Right atrium auricular region (tissue), 2 donors: ENCODE data around the gene FOXM1. TPM values are rescaled to one million over a fixed set of nuclear protein-coding genes. Genes with fewer than 3 reads are reported as not detected.

Experiments
- DNase-seq: peaks from one replicate; pipeline ENCODE4 v3.0.0-alpha.2; 2019; ENCODE audit warnings: low spot score
- H3K27ac ChIP-seq, 2 donors: fragments of 200-600 bp; sonication (generic); 1 replicate in 1 of 2; 2 replicates in 1 of 2; pipeline ENCODE4 v1.5.1; 2016 to 2019
- H3K27me3 ChIP-seq, 2 donors: fragments of 200-600 bp; sonication (generic); one replicate each; pipeline versions ENCODE4 v1.5.1 to v1.6.0; 2017 to 2019
- H3K36me3 ChIP-seq: fragments of 200-600 bp; sonication (generic); one replicate; pipeline ENCODE4 v1.5.1; 2016
- H3K4me1 ChIP-seq, 2 donors: fragments of 200-600 bp; sonication (generic); one replicate each; pipeline versions ENCODE4 v1.5.1 to v1.6.0; 2017 to 2019
- H3K4me3 ChIP-seq, 2 donors: fragments of 200-600 bp; sonication (generic); 1 replicate in 1 of 2; 2 replicates in 1 of 2; pipeline ENCODE4 v1.5.1; 2017 to 2019; ENCODE audit warnings: mild to moderate bottlenecking in 1 of 2, moderate library complexity in 1 of 2
- H3K9me3 ChIP-seq, 2 donors: fragments of 200-600 bp; sonication (generic); one replicate each; pipeline ENCODE4 v1.5.1; 2019
- total RNA-seq, 2 donors: library from RNA; depleted of rRNA; stranded (reverse); fragments of >200 nt; gene quantifications; one replicate each; pipeline ENCODE4 v1.1.0, GENCODE V29; 2016
- TF ChIP-seq, protein P1 (sequence below), 2 donors: fragments of 200-600 bp; sonication (generic); IDR thresholded peaks; one replicate each; pipeline ENCODE4 v1.5.1; 2019; ENCODE audit warnings: antibody characterized with exemption in 2 of 2

Gene FOXM1
- total RNA-seq, 2 donors from 2014 or later: 0.16 to 4.1 TPM

DNA sequence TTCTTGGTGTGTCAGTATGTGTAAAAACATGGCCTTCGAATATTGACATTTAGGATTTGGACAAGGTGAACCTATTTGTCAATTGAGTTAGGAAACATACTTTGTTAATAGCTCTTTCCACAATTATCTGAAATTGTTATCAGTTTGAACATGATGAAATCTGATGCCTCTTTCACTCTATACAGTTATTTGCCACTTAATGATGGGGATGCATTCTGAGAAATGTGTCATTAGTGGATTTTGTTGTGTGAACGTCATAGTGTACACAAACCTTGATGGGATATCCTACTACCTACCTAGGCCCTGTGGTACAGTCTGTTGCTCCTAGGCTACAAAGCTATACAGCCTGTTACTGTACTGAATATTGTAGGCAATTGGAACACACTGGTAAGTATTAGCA, 18.5 kb upstream of the FOXM1 start:
- Histone ChIP-seq H3K27ac (peak overlapping the region in 1 of 2 donors; percentile 42), H3K4me1 (peaks cover 0 to 33% of the 10 kb centered on the region in 2 donors)

GRCh38 chr12:2895051-2895451, 18.1 kb upstream of the FOXM1 start:
- H3K27me3 ChIP-seq: no peaks in the 10 kb centered on the region
- H3K4me3 ChIP-seq: no peak overlapping the region
- TF ChIP-seq, protein P1, sequence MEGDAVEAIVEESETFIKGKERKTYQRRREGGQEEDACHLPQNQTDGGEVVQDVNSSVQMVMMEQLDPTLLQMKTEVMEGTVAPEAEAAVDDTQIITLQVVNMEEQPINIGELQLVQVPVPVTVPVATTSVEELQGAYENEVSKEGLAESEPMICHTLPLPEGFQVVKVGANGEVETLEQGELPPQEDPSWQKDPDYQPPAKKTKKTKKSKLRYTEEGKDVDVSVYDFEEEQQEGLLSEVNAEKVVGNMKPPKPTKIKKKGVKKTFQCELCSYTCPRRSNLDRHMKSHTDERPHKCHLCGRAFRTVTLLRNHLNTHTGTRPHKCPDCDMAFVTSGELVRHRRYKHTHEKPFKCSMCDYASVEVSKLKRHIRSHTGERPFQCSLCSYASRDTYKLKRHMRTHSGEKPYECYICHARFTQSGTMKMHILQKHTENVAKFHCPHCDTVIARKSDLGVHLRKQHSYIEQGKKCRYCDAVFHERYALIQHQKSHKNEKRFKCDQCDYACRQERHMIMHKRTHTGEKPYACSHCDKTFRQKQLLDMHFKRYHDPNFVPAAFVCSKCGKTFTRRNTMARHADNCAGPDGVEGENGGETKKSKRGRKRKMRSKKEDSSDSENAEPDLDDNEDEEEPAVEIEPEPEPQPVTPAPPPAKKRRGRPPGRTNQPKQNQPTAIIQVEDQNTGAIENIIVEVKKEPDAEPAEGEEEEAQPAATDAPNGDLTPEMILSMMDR (IDR thresholded peaks at IDR 0.05): no peak
- H3K9me3 ChIP-seq: no peaks in the 10 kb centered on the region
- H3K27ac ChIP-seq: peak overlapping the region in 1 of 2 donors; percentile 42
- peaks cover 0 to 37% of the 10 kb centered on the region in 2 donors for H3K4me1 ChIP-seq
- H3K36me3 ChIP-seq: no peaks in the 10 kb centered on the region
- no peak for DNase-seq

More for the DNA sequence above, 18.5 kb upstream of the FOXM1 start:
- no peaks in the 10 kb centered on the region for H3K9me3 ChIP-seq
- no peaks in the 10 kb centered on the region for H3K27me3 ChIP-seq
- no peak overlapping the region for H3K4me3 ChIP-seq
- no peaks in the 10 kb centered on the region for H3K36me3 ChIP-seq
- DNase-seq: no peak
- TF ChIP-seq, protein P1 (IDR thresholded peaks at IDR 0.05): no peak

DNA sequence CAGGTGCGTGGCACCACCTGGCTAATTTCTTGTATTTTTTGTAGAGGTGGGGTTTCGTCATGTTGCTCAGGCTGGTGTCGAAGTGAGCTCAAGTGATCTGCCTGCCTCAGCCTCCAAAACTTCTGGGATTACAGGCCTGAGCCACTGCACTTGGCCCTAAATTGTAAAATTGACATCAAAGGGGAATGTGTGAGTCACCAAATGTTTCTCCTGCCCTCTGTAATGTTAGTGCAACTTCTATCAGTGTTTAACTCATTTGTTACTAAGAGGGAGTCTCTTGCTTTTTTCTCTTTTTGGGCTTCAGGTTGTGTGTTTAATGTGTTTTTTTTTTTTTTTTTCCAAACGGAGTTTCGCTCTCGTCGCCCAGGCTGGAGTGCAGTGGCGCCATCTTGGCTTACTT, 16.0 kb upstream of the FOXM1 start:
- TF ChIP-seq, protein P1 (IDR thresholded peaks at IDR 0.05): no peak
- Histone ChIP-seq H3K27me3 (no peaks in the 10 kb centered on the region), H3K9me3 (no peaks in the 10 kb centered on the region), H3K4me3 (no peak overlapping the region), H3K4me1 (peaks cover 0 to 40% of the 10 kb centered on the region in 2 donors), H3K36me3 (no peaks in the 10 kb centered on the region), H3K27ac (peak overlapping the region in 1 of 2 donors; percentile 21)
- peak; percentile 69 for DNase-seq

DNA sequence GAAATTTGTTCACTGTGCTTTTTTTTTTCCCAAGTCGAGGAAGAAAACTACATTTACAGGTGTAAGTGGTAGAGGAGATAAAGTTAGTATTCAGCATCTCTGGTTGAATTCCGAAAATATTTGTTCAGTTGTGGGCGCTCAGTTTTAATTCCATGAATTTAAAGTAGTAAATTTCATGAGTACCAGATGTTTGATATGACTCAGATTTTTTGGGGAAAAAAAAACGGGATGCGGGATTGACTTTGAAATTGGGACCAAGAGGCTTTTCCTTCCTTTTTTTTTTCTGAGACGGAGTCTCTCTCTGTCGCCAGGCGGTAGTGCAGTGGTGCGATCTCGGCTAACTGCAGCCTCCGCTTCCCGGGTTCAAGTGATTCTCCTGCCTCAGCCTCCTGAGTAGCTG, 15.3 kb upstream of the FOXM1 start:
- no peaks in the 10 kb centered on the region for H3K36me3 ChIP-seq
- TF ChIP-seq, protein P1 (IDR thresholded peaks at IDR 0.05): no peak
- no peaks in the 10 kb centered on the region for H3K9me3 ChIP-seq
- H3K27me3 ChIP-seq: no peaks in the 10 kb centered on the region
- peak overlapping the region; percentile 21 to 93 for H3K27ac ChIP-seq
- peaks cover 0 to 40% of the 10 kb centered on the region in 2 donors for H3K4me1 ChIP-seq
- DNase-seq: no peak
- no peak overlapping the region for H3K4me3 ChIP-seq

GRCh38 chr12:2891240-2892053, 14.5 kb upstream of the FOXM1 start:
- Histone ChIP-seq H3K27ac (peak overlapping the region; percentile 93 to 99), H3K4me1 (peaks cover 0 to 39% of the 10 kb centered on the region in 2 donors), H3K9me3 (no peaks in the 10 kb centered on the region), H3K4me3 (peak overlapping the region; percentile 73 to 97), H3K36me3 (no peaks in the 10 kb centered on the region), H3K27me3 (no peaks in the 10 kb centered on the region)
- TF ChIP-seq, protein P1 (IDR thresholded peaks at IDR 0.05): no peak
- DNase-seq: peak; percentile 67
